ENCODE measurements around the gene RPS6KC1. TPM values are rescaled to one million over a fixed set of nuclear protein-coding genes. Genes with fewer than 3 reads are reported as not detected.
"Not testable (repeated sequence)": the region's sequence is repeated elsewhere in the genome, so short reads cannot be mapped to it uniquely, and the experiment has no call there.

Gene RPS6KC1
- total RNA-seq, 2 donors from 2014 or later, result 8.7 to 13.0 TPM

- not testable (repeated sequence) for DNase-seq (ENCODE audit: low spot score in 2 of 2); ATAC-seq; H3K27ac Mint-ChIP-seq
- Mint-ChIP-seq H3K36me3 (peaks cover 56 to 70% of the 10 kb centered on the region in 2 donors), H3K9me3 (peaks cover 17 to 32% of the 10 kb centered on the region in 2 donors)
Measured at GRCh38 chr1:213196328-213197054, 145.4 kb downstream of the RPS6KC1 start.

GRCh38 chr1:213200630-213201029 lies 149.6 kb downstream of the RPS6KC1 start:
- Mint-ChIP-seq H3K36me3 (peaks cover 42 to 44% of the 10 kb centered on the region in 2 donors), H3K9me3 (peaks cover 17 to 20% of the 10 kb centered on the region in 2 donors), H3K27ac (no peak overlapping the region)
- no peak for ATAC-seq
- no peak for DNase-seq (ENCODE audit: low spot score in 2 of 2)

- no peak overlapping the region for H3K27ac Mint-ChIP-seq
- peaks cover 13 to 14% of the 10 kb centered on the region in 2 donors for H3K9me3 Mint-ChIP-seq
- ATAC-seq (no peak), DNase-seq (ENCODE audit: low spot score in 2 of 2) (no peak)
- peaks cover 36 to 38% of the 10 kb centered on the region in 2 donors for H3K36me3 Mint-ChIP-seq
Measured at GRCh38 chr1:213201380-213202155, 150.5 kb downstream of the RPS6KC1 start.

GRCh38 chr1:213211201-213211600 lies 160.2 kb downstream of the RPS6KC1 start:
- ATAC-seq (no peak), DNase-seq (ENCODE audit: low spot score in 2 of 2) (no peak)
- Mint-ChIP-seq H3K36me3 (peaks cover 29 to 47% of the 10 kb centered on the region in 2 donors), H3K27ac (no peak overlapping the region), H3K9me3 (peaks cover 4 to 7% of the 10 kb centered on the region in 2 donors)

- not testable (repeated sequence) for H3K9me3 Mint-ChIP-seq; DNase-seq (ENCODE audit: low spot score in 2 of 2); H3K27ac Mint-ChIP-seq; ATAC-seq
- H3K36me3 Mint-ChIP-seq, result peaks cover 11 to 12% of the 10 kb centered on the region in 2 donors
Measured at GRCh38 chr1:213219076-213219475, 168.0 kb downstream of the RPS6KC1 start.

- no peak for ATAC-seq
- H3K27ac Mint-ChIP-seq, result no peak overlapping the region
- DNase-seq (ENCODE audit: low spot score in 2 of 2), result no peak
- peaks cover 0 to 7% of the 10 kb centered on the region in 2 donors for H3K9me3 Mint-ChIP-seq
- H3K36me3 Mint-ChIP-seq, result no peaks in the 10 kb centered on the region
Measured at GRCh38 chr1:213221209-213221608, 170.2 kb downstream of the RPS6KC1 start.

GRCh38 chr1:213227458-213227857 lies 176.4 kb downstream of the RPS6KC1 start:
- no peaks in the 10 kb centered on the region for H3K9me3 Mint-ChIP-seq
- H3K27ac Mint-ChIP-seq, result no peak overlapping the region
- H3K36me3 Mint-ChIP-seq, result no peaks in the 10 kb centered on the region
- DNase-seq (ENCODE audit: low spot score in 2 of 2), result no peak
- no peak for ATAC-seq

- no peak overlapping the region for H3K27ac Mint-ChIP-seq
- ATAC-seq, result no peak
- H3K36me3 Mint-ChIP-seq, result no peaks in the 10 kb centered on the region
- no peaks in the 10 kb centered on the region for H3K9me3 Mint-ChIP-seq
- DNase-seq (ENCODE audit: low spot score in 2 of 2), result no peak
Measured at GRCh38 chr1:213231795-213232231, 180.8 kb downstream of the RPS6KC1 start.

GRCh38 chr1:213242883-213243282 lies 191.8 kb downstream of the RPS6KC1 start:
- DNase-seq (ENCODE audit: low spot score in 2 of 2) (no peak), ATAC-seq (no peak)
- no peak overlapping the region for H3K27ac Mint-ChIP-seq
- no peaks in the 10 kb centered on the region for H3K36me3 Mint-ChIP-seq
- no peaks in the 10 kb centered on the region for H3K9me3 Mint-ChIP-seq

GRCh38 chr1:213244664-213245091 lies 193.6 kb downstream of the RPS6KC1 start:
- peak in 1 of 2 donors; percentile 48 for DNase-seq (ENCODE audit: low spot score in 2 of 2)
- Mint-ChIP-seq H3K36me3 (no peaks in the 10 kb centered on the region), H3K27ac (no peak overlapping the region), H3K9me3 (no peaks in the 10 kb centered on the region)
- no peak for ATAC-seq

GRCh38 chr1:213245260-213245910 lies 194.3 kb downstream of the RPS6KC1 start:
- no peaks in the 10 kb centered on the region for H3K36me3 Mint-ChIP-seq
- ATAC-seq (no peak), DNase-seq (ENCODE audit: low spot score in 2 of 2) (no peak)
- H3K27ac Mint-ChIP-seq, result no peak overlapping the region
- H3K9me3 Mint-ChIP-seq, result no peaks in the 10 kb centered on the region

- no peak for ATAC-seq
- Mint-ChIP-seq H3K36me3 (no peaks in the 10 kb centered on the region), H3K9me3 (no peaks in the 10 kb centered on the region), H3K27ac (no peak overlapping the region)
- DNase-seq (ENCODE audit: low spot score in 2 of 2), result no peak
Measured at GRCh38 chr1:213247038-213247437, 196.0 kb downstream of the RPS6KC1 start.

- ATAC-seq, result no peak
- Mint-ChIP-seq H3K27ac (no peak overlapping the region), H3K36me3 (no peaks in the 10 kb centered on the region)
Measured at GRCh38 chr1:213249395-213249794, 198.4 kb downstream of the RPS6KC1 start.

GRCh38 chr1:213250041-213250440 lies 199.0 kb downstream of the RPS6KC1 start:
- peak overlapping the region in 1 of 2 donors; percentile 40 for H3K27ac Mint-ChIP-seq
- no peaks in the 10 kb centered on the region for H3K9me3 Mint-ChIP-seq
- DNase-seq (ENCODE audit: low spot score in 2 of 2) (no peak), ATAC-seq (no peak)
- no peaks in the 10 kb centered on the region for H3K36me3 Mint-ChIP-seq

More at GRCh38 chr1:213249395-213249794, 198.4 kb downstream of the RPS6KC1 start:
- no peaks in the 10 kb centered on the region for H3K9me3 Mint-ChIP-seq
- no peak for DNase-seq (ENCODE audit: low spot score in 2 of 2)

GRCh38 chr1:213250446-213250845 lies 199.4 kb downstream of the RPS6KC1 start:
- Mint-ChIP-seq H3K27ac (no peak overlapping the region), H3K9me3 (no peaks in the 10 kb centered on the region), H3K36me3 (no peaks in the 10 kb centered on the region)
- ATAC-seq, result no peak
- DNase-seq (ENCODE audit: low spot score in 2 of 2), result no peak

- no peak for DNase-seq (ENCODE audit: low spot score in 2 of 2)
- no peaks in the 10 kb centered on the region for H3K36me3 Mint-ChIP-seq
- no peak overlapping the region for H3K27ac Mint-ChIP-seq
- no peaks in the 10 kb centered on the region for H3K9me3 Mint-ChIP-seq
- no peak for ATAC-seq
Measured at GRCh38 chr1:213251972-213252371, 200.9 kb downstream of the RPS6KC1 start.
